Measurements from ENCODE around the gene PPEF1.

DNA sequence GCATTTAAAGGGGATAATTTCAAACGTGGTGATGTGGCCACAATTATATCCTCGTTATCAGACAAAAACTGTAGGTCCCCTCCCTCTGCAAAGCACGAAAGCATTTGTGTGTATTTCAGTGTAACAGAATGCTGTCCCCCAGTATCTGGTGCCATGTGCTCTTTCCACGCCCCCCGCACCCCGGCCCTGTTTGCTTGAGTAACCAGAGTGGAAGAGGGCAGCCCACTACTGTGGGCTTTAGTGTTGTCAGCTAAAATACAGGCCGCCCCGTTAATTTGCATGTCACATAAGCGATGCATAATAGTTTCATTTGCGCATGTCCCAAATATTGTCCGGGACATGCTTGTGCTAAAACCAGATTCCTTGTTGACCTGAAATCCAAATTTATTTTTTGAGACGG lies 166.4 kb downstream of the PPEF1 start:
- TF ChIP-seq, protein P1, sequence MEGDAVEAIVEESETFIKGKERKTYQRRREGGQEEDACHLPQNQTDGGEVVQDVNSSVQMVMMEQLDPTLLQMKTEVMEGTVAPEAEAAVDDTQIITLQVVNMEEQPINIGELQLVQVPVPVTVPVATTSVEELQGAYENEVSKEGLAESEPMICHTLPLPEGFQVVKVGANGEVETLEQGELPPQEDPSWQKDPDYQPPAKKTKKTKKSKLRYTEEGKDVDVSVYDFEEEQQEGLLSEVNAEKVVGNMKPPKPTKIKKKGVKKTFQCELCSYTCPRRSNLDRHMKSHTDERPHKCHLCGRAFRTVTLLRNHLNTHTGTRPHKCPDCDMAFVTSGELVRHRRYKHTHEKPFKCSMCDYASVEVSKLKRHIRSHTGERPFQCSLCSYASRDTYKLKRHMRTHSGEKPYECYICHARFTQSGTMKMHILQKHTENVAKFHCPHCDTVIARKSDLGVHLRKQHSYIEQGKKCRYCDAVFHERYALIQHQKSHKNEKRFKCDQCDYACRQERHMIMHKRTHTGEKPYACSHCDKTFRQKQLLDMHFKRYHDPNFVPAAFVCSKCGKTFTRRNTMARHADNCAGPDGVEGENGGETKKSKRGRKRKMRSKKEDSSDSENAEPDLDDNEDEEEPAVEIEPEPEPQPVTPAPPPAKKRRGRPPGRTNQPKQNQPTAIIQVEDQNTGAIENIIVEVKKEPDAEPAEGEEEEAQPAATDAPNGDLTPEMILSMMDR (conservative IDR thresholded peaks at IDR 0.05 in 1 of 2, IDR thresholded peaks at IDR 0.05 in 1 of 2; ENCODE audit: low read depth in 1 of 2, low read length in 2 of 2) = no peak
- no peak for TF ChIP-seq EZH2 (IDR thresholded peaks at IDR 0.05; ENCODE audit: low read length, missing control alignments)

Data from fibroblast of lung (primary cell).